Stimulated activated naive CD8-positive, alpha-beta T cell treated with anti-CD3 and anti-CD28 coated beads, Interleukin-15, Interleukin-2, amounts not matched to agents 100 ng/mL and 50 ng/mL, for 24 hours (primary cell): ENCODE results near the gene CCDC190.

Experiments used
- H3K27ac Mint-ChIP-seq: one replicate; pipeline ENCODE4 v1.8.0; 2021; ENCODE audit warnings: mild to moderate bottlenecking, mixed read lengths
- H3K27me3 Mint-ChIP-seq: one replicate; pipeline ENCODE4 v1.8.0; 2021; ENCODE audit warnings: mixed read lengths
- H3K36me3 Mint-ChIP-seq: one replicate; pipeline ENCODE4 v1.8.0; 2021; ENCODE audit warnings: low read depth, mixed read lengths
- H3K4me1 Mint-ChIP-seq: one replicate; pipeline ENCODE4 v1.8.0; 2021; ENCODE audit warnings: low read depth, mixed read lengths
- H3K4me3 Mint-ChIP-seq: one replicate; pipeline ENCODE4 v1.8.0; 2021; ENCODE audit warnings: mild to moderate bottlenecking, mixed read lengths
- H3K9me3 Mint-ChIP-seq: one replicate; pipeline ENCODE4 v1.8.0; 2021; ENCODE audit warnings: mixed read lengths

The CCDC190 gene

GRCh38 chr1:162861101-162861500, at the start of gene CCDC190:
TSS of gene CCDC190 (minus strand) at chr1:162861175. CDS start at chr1:162859646, 1,529 bp downstream.
- Mint-ChIP-seq H3K36me3 (no peaks in the 10 kb centered on the region), H3K4me3 (no peak within 1 kb of the TSS), H3K27ac (no peak within 1 kb of the TSS), H3K4me1 (no peaks in the 10 kb centered on the region), H3K9me3 (no peaks in the 10 kb centered on the region), H3K27me3 (peaks cover 24% of the 10 kb centered on the region)

- H3K4me3 Mint-ChIP-seq = no peak overlapping the region
- no peaks in the 10 kb centered on the region for H3K4me1 Mint-ChIP-seq
- no peak overlapping the region for H3K27ac Mint-ChIP-seq
- peaks cover 6% of the 10 kb centered on the region for H3K9me3 Mint-ChIP-seq
- H3K27me3 Mint-ChIP-seq = peaks cover 6% of the 10 kb centered on the region
- H3K36me3 Mint-ChIP-seq = no peaks in the 10 kb centered on the region
Observed at GRCh38 chr1:162910161-162910560, 49.2 kb upstream of the CCDC190 start.

- H3K9me3 Mint-ChIP-seq = peaks cover 6% of the 10 kb centered on the region
- no peaks in the 10 kb centered on the region for H3K36me3 Mint-ChIP-seq
- H3K4me1 Mint-ChIP-seq = no peaks in the 10 kb centered on the region
- peaks cover 2% of the 10 kb centered on the region for H3K27me3 Mint-ChIP-seq
- no peak overlapping the region for H3K27ac Mint-ChIP-seq
- no peak overlapping the region for H3K4me3 Mint-ChIP-seq
Observed at GRCh38 chr1:162908780-162909179, 47.8 kb upstream of the CCDC190 start.

GRCh38 chr1:162908236-162908635, 47.3 kb upstream of the CCDC190 start:
- peaks cover 6% of the 10 kb centered on the region for H3K9me3 Mint-ChIP-seq
- H3K27ac Mint-ChIP-seq = no peak overlapping the region
- no peaks in the 10 kb centered on the region for H3K36me3 Mint-ChIP-seq
- H3K27me3 Mint-ChIP-seq = peaks cover 2% of the 10 kb centered on the region
- H3K4me1 Mint-ChIP-seq = no peaks in the 10 kb centered on the region
- H3K4me3 Mint-ChIP-seq = no peak overlapping the region

GRCh38 chr1:162906485-162906884, 45.5 kb upstream of the CCDC190 start:
- Mint-ChIP-seq H3K27me3 (no peaks in the 10 kb centered on the region), H3K27ac (no peak overlapping the region), H3K36me3 (no peaks in the 10 kb centered on the region), H3K4me1 (no peaks in the 10 kb centered on the region), H3K9me3 (no peaks in the 10 kb centered on the region), H3K4me3 (no peak overlapping the region)

- H3K27ac Mint-ChIP-seq = no peak overlapping the region
- no peaks in the 10 kb centered on the region for H3K27me3 Mint-ChIP-seq
- no peaks in the 10 kb centered on the region for H3K4me1 Mint-ChIP-seq
- no peak overlapping the region for H3K4me3 Mint-ChIP-seq
- no peaks in the 10 kb centered on the region for H3K9me3 Mint-ChIP-seq
- H3K36me3 Mint-ChIP-seq = no peaks in the 10 kb centered on the region
Observed at GRCh38 chr1:162905174-162906158, 44.5 kb upstream of the CCDC190 start.

GRCh38 chr1:162904579-162904978, 43.6 kb upstream of the CCDC190 start:
- no peak overlapping the region for H3K27ac Mint-ChIP-seq
- H3K36me3 Mint-ChIP-seq = no peaks in the 10 kb centered on the region
- no peaks in the 10 kb centered on the region for H3K27me3 Mint-ChIP-seq
- no peaks in the 10 kb centered on the region for H3K9me3 Mint-ChIP-seq
- no peaks in the 10 kb centered on the region for H3K4me1 Mint-ChIP-seq
- no peak overlapping the region for H3K4me3 Mint-ChIP-seq

- no peaks in the 10 kb centered on the region for H3K27me3 Mint-ChIP-seq
- H3K9me3 Mint-ChIP-seq = no peaks in the 10 kb centered on the region
- H3K4me3 Mint-ChIP-seq = no peak overlapping the region
- no peaks in the 10 kb centered on the region for H3K36me3 Mint-ChIP-seq
- H3K4me1 Mint-ChIP-seq = no peaks in the 10 kb centered on the region
- no peak overlapping the region for H3K27ac Mint-ChIP-seq
Observed at GRCh38 chr1:162904023-162904422, 43.0 kb upstream of the CCDC190 start.

- Mint-ChIP-seq H3K4me1 (no peaks in the 10 kb centered on the region), H3K9me3 (no peaks in the 10 kb centered on the region), H3K36me3 (no peaks in the 10 kb centered on the region), H3K27me3 (no peaks in the 10 kb centered on the region), H3K27ac (no peak overlapping the region), H3K4me3 (no peak overlapping the region)
Observed at GRCh38 chr1:162903246-162903645, 42.3 kb upstream of the CCDC190 start.

- no peak overlapping the region for H3K4me3 Mint-ChIP-seq
- H3K4me1 Mint-ChIP-seq = no peaks in the 10 kb centered on the region
- H3K27ac Mint-ChIP-seq = no peak overlapping the region
- no peaks in the 10 kb centered on the region for H3K36me3 Mint-ChIP-seq
- no peaks in the 10 kb centered on the region for H3K27me3 Mint-ChIP-seq
- H3K9me3 Mint-ChIP-seq = no peaks in the 10 kb centered on the region
Observed at GRCh38 chr1:162902416-162902815, 41.4 kb upstream of the CCDC190 start.

GRCh38 chr1:162901243-162901642, 40.3 kb upstream of the CCDC190 start:
- H3K27me3 Mint-ChIP-seq = peaks cover 3% of the 10 kb centered on the region
- H3K9me3 Mint-ChIP-seq = no peaks in the 10 kb centered on the region
- no peak overlapping the region for H3K4me3 Mint-ChIP-seq
- no peaks in the 10 kb centered on the region for H3K4me1 Mint-ChIP-seq
- no peaks in the 10 kb centered on the region for H3K36me3 Mint-ChIP-seq
- H3K27ac Mint-ChIP-seq = no peak overlapping the region

GRCh38 chr1:162899422-162900146, 38.6 kb upstream of the CCDC190 start:
- Mint-ChIP-seq H3K4me3 (no peak overlapping the region), H3K27ac (no peak overlapping the region), H3K9me3 (no peaks in the 10 kb centered on the region), H3K4me1 (no peaks in the 10 kb centered on the region), H3K36me3 (no peaks in the 10 kb centered on the region), H3K27me3 (peaks cover 6% of the 10 kb centered on the region)

- H3K4me3 Mint-ChIP-seq = no peak overlapping the region
- no peaks in the 10 kb centered on the region for H3K9me3 Mint-ChIP-seq
- H3K4me1 Mint-ChIP-seq = no peaks in the 10 kb centered on the region
- no peaks in the 10 kb centered on the region for H3K36me3 Mint-ChIP-seq
- H3K27ac Mint-ChIP-seq = no peak overlapping the region
- H3K27me3 Mint-ChIP-seq = peaks cover 19% of the 10 kb centered on the region
Observed at GRCh38 chr1:162893612-162893908, 32.6 kb upstream of the CCDC190 start.

- Mint-ChIP-seq H3K27ac (no peak overlapping the region), H3K36me3 (no peaks in the 10 kb centered on the region), H3K9me3 (no peaks in the 10 kb centered on the region)
Observed at GRCh38 chr1:162892906-162893611, 32.1 kb upstream of the CCDC190 start.

GRCh38 chr1:162889989-162890388, 29.0 kb upstream of the CCDC190 start:
- Mint-ChIP-seq H3K36me3 (no peaks in the 10 kb centered on the region), H3K27me3 (peaks cover 15% of the 10 kb centered on the region), H3K4me1 (no peaks in the 10 kb centered on the region), H3K27ac (no peak overlapping the region), H3K4me3 (no peak overlapping the region), H3K9me3 (no peaks in the 10 kb centered on the region)

More at GRCh38 chr1:162892906-162893611, 32.1 kb upstream of the CCDC190 start:
- H3K27me3 Mint-ChIP-seq = peaks cover 19% of the 10 kb centered on the region
- H3K4me1 Mint-ChIP-seq = no peaks in the 10 kb centered on the region
- no peak overlapping the region for H3K4me3 Mint-ChIP-seq
